SKM-1 (cell line): ENCODE measurements around the gene UBE2B.
"Not testable (repeated sequence)": the region's sequence is repeated elsewhere in the genome, so short reads cannot be mapped to it uniquely, and the experiment has no call there.

Experiments used
- DNase-seq: peaks from one replicate; lab custom pipeline; 2025; ENCODE audit not compliant: unreplicated experiment; lab: John Stamatoyannopoulos, UW

Gene UBE2B

DNA sequence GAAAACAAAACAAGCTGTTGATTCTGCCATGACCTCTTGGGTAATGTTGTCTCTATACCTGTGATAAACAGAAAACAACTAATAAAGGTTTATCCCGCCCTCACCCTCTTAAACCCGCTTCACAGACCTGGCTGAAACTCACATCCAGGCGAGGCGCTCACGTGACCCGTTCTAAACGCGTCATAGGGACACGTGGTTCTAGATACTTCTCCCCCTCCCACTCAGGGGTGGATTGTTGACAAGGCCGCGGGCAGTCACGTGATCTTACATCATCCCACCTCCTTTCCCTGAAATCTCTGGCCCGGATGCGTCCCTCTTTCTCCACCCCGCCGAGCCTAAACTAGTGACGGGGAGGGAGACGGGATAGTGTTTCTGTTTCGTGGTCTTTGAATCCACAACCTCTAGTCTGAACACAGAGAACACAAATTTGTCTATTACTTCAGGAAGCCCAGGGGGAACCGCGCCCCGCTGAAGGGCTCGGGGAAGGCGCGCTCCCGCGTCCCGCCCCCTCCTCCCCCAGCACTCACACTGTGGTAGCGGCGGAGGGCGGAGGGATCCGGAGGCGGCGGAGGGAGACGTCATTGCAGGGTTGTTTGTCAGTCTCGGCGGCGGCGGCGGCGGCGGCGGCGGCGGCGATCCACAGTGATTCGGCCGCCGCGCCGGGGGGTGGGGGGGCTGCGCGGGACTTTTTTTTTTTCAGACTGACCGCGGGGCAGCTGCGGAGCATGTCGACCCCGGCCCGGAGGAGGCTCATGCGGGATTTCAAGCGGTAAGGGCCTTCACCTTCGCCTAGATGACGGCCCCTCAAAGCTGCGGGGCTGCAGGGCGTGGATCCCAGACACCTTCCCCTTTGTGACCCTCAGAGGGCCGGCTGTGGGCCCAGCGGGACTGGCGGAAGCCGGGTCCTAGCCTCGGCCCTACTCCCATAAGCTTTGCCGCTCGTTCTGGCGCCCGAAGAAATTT, at the start of gene UBE2B:
TSS of gene UBE2B (plus strand) at position 699 of the 963 bp plus-strand sequence. CDS start at position 726, 27 bp downstream.
- DNase-seq = peak; percentile 98

DNA sequence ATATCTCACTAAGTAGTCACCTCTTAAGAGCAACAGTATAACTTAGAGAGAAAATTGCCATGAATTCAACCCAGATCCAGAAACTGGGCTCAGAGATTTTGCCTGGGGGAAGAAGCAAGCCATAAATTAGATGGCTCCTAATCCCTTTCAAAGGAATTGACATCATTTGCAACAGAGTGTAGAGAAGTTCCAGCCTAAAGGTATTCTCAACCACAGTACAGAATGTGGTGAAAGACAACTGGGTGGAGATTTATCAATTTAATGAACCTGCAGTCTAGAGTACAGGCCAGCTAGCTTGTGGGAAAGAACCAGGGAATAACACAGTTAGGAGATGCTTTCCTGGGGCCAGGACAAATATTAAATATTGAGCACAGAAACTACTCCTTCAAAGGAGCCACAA, 44.0 kb upstream of the UBE2B start:
- DNase-seq = no peak

GRCh38 chr5:134328619-134329018, 42.8 kb upstream of the UBE2B start:
- no peak for DNase-seq

- DNase-seq = not testable (repeated sequence)
Measured at GRCh38 chr5:134336833-134337232, 34.5 kb upstream of the UBE2B start.

DNA sequence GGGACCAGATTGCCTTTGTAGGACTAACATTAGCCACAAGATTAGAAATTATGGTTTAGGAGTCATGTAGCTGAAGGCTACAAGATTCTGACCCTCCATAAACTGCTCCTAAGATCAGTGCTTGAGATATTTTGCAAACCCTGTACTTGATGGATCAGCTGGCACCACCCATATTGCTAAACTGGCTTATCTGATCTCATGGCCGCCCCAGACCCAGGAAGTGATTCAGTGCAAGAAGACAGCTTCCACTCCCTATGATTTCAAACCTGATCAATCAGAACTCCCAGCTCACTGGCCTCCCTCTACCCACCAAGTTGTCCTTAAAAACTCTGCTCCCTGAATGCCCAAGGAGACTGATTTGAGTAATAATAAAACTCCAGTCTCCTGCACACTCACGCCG, 27.9 kb upstream of the UBE2B start:
- DNase-seq = not testable (repeated sequence)

GRCh38 chr5:134345476-134345875, 25.9 kb upstream of the UBE2B start:
- DNase-seq = not testable (repeated sequence)

DNA sequence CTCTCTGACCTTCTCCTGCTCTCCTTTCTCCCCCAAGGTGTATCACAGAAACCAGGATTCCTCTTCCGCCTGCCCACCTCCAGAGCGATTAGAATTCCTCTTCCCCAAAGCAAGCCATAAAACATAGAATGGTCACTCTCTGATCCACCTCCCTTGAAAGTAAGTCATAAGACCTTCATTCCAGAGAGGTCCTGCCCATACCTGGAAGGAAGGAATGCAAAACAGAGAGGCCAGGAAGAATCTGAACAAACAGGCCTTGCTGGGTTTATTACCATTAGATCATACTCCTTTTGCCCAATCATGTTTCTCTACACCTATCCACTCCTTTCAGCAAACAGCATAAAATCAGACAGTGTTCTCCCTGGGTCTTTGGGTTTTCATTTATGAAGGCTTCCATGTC, 25.4 kb upstream of the UBE2B start:
- no peak for DNase-seq

- no peak for DNase-seq
Measured at GRCh38 chr5:134349463-134349862, 21.9 kb upstream of the UBE2B start.

GRCh38 chr5:134355681-134356080, 15.7 kb upstream of the UBE2B start:
- DNase-seq = no peak

DNA sequence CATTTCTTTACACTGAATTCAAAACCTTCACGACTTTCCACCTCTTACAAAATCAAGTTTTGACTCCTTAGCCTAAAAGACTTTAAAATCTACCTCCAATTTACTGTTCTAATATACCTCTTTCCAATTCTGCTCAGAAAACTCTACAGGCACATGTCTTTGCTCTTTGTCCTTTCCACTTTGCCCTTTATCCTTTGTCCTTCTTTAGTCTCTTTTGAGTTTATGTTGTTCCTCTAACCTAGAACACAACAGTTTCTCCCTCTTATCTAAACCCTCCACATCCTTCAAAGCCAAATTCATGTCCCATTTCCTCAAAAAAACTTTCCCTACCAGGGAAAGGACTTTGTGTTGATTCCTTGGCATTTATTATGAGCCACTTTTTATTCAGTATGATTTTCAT, 5.8 kb upstream of the UBE2B start:
- DNase-seq = no peak

DNA sequence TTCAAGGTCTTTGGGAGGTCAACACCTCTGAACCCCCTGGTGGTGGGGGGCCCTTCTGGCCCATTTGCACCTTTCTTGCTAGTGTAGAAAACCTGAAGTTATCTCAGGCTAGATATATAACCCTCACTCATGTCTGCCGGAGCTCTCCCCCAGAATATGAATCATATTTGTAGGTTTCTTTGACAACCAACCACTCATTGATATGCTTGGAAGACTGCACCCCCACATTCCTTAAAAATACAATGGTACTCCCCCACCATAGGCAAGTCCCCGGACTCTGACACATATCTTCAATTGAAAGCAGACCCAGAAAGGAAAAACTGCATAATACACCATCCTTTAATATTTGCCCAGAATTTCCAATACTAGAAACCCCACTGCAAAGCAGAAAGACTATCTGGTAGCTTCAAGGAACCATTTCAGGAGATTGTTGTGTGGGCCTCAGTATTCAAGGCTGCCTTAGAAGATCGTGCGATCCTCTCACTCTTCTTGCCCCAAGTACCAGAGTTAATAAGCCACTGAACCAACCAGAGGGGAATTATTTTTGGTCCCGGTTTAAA, 978 bp upstream of the UBE2B start:
- no peak for DNase-seq

DNA sequence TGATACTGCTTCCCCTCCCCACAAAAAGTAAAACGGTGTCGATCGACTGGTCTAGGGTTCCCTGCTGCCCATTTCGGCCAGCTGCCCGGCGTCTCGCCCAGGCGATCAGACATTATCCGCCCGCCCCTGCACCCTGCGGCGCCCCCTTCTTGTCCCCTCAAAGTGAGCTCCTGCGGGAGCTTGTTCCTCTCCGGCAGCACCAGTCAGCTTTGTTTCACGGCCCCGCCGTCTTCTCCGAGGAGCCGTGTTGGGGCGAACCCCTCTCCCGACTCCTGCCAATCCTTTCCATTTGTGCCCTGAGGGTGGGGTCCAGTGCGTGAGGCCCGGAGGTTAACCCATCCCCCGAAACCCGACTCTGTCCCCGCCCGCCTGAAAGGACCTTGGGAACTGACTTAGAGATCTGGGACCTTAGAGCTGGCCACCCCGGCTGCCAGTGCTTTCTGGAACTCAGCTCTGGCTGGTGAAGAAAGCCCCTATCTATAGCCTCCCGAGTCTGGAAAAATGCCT, 518 bp downstream of the UBE2B start:
- no peak for DNase-seq

GRCh38 chr5:134373633-134374032, 2.3 kb downstream of the UBE2B start:
- not testable (repeated sequence) for DNase-seq

GRCh38 chr5:134374232-134374631, 2.9 kb downstream of the UBE2B start:
- DNase-seq = no peak

DNA sequence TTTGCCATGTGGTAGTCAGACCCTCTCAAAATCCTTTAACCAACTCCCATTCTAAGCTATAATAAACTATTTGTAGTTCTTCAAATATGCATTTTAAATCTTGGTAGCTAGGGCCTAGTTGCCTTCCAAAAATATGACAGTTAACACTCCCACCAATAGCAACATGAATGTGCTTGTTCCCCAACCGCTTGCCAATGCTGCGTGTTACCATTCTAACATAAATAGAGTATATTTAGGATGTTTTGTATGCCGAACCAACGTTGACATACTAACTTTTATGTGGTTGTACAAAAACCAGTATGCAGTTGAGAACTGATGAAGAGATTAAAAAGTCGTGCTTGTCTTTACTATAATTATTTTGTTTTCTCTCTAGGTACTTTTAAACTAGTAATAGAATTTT, 9.0 kb downstream of the UBE2B start:
- DNase-seq = no peak

- DNase-seq = not testable (repeated sequence)
Measured at GRCh38 chr5:134382204-134382603, 10.8 kb downstream of the UBE2B start.

GRCh38 chr5:134383980-134384697, 12.8 kb downstream of the UBE2B start:
- no peak for DNase-seq

DNA sequence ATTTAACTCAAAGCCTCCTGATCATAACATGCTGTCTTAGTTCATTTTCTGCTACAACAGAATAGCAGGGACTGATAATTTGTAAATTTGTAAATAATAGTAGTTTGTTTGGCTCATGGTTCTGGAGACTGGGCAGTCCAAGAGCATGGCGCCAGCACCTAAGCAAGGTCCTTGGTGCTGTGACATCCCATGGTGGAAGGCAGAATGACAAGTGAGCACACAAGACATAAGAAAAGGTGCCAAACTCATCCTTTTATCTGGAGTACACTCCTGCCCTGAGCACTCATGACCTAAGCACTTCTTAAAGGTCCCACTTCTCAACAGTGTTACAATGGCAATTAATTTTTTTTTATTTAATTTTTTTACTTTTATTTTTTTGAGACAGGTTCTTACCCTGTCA, 16.1 kb downstream of the UBE2B start:
- DNase-seq = no peak

- no peak for DNase-seq
Measured at GRCh38 chr5:134392301-134392700, 20.9 kb downstream of the UBE2B start.

DNA sequence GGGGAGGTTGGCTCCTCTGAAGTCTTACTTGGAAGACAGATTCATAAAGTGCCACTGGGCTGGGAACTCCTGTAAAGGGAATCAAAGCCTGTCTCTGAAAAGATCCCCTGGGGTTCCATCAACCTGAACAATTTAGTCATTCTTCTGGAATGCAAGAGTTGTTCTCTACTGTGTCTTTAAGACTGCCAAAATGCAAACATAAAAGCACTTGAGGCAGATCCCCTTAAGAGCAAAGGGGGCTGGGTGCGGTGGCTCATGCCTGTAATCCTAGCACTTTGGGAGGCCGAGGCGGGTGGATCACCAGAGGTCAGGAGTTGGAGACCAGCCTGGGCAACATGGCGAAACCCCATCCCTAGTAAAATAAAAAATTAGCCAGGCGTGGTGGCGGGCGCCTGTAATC, 23.6 kb downstream of the UBE2B start:
- no peak for DNase-seq

GRCh38 chr5:134396274-134396673, 24.9 kb downstream of the UBE2B start:
- DNase-seq = no peak

DNA sequence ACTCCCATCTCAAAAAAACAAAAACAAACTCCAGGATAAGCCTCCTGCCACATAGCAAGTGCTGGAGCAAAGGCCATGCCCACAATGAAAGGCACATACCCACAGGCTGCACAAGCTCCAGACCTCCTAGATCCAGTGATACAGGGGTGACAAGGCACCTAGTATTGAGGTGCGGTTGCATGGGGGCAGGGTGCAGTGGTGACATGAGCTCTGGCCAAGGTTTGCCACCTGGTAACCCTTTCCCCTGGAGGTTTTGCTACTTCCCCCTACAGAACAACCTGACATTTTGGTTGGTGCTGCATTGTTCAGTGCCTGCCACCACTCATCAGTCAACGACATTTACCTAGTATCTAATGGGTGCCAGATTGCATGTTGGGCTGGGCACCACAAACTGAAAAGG, 25.8 kb downstream of the UBE2B start:
- DNase-seq = no peak
